ENCODE results near the gene MYO7A.

GRCh38 chr11:77171254-77171653 is 43.2 kb downstream of the MYO7A start:
- TF ChIP-seq CTCF (IDR thresholded peaks at IDR 0.05; ENCODE audit: low read length), result no peak
- no peak for TF ChIP-seq EZH2 (optimal IDR thresholded peaks at IDR 0.05; ENCODE audit: low read depth, low read length)
- no peak for TF ChIP-seq EZH2phosphoT487 (IDR thresholded peaks at IDR 0.05; ENCODE audit: low read length)

All from MM.1S (cell line).